ENCODE results near the gene STXBP6.

- TF ChIP-seq POLR2AphosphoS5 (IDR thresholded peaks at IDR 0.05; ENCODE audit: low read depth, low read length) (no peak), POLR2A (IDR thresholded peaks at IDR 0.05; ENCODE audit: low read depth, low read length) (no peak)
These were observed 96.9 kb downstream of the STXBP6 start for GRCh38 chr14:24952851-24953666.

Measured in GM12892 (cell line).